DMS153 (cell line): ENCODE data around the gene ELAVL2.

Source experiments
- DNase-seq: peaks from one replicate; lab custom pipeline; 2025; lab: John Stamatoyannopoulos, UW

ELAVL2 gene

DNA sequence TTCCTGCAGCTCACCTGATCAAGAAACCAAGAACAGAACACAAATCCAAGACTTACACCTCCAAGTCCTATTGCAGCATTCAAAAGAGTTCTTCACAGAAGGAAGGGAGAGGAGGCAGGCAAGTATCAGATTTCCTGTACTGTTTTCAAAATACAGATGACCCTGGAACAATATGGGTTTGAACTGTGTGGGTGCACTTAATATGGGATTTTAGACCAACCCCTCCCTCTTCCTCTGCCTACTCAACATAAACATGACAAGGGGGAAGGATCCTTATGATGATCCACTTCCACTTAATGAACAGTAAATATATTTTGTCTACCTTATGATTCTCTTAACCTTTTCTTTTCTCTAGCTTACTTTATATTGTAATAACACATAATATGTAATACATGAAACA is 104.6 kb downstream of the ELAVL2 start:
- no peak for DNase-seq

DNA sequence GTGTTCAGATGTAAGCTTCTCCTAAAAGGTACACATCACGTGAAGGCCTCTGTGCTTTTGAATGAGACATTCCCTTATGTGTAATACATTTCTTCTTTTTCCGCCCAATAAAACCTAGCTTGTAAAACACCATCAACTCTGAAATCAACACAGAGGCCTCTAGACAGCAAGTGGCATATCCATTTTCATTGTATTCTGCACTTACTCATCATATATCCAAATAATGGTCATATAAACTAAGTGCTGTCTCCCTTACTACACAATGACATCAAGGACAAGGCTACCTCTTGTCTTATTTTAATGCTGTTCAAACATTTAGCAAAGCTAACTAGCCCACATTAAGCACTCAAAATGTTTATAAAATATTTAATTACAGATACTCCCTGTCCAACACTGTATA is 108.5 kb downstream of the ELAVL2 start:
- no peak for DNase-seq

- DNase-seq, result no peak
Observed at GRCh38 chr9:23707249-23707648, 118.8 kb downstream of the ELAVL2 start.

GRCh38 chr9:23702311-23702922 is 123.6 kb downstream of the ELAVL2 start:
- no peak for DNase-seq

DNA sequence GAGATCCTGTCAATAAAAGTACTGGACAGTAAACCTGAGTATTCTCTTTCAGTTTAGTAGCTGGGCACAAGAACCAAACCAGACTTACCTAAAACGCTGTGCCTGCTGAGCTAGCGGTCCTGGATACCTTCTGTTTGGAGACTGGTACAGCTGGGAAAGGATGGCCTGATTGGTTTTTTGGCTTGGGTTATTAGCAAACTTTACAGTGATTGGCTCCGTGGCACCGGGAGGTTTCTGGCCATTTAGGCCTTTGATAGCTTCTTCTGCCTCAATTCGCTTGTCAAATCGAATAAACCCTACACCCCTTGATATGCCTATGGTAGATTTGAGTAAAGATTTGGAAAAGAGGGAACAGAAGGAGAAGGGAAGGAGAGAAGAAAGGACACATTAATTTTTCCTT is 124.7 kb downstream of the ELAVL2 start:
- DNase-seq, result no peak

GRCh38 chr9:23700359-23700758 is 125.7 kb downstream of the ELAVL2 start:
- DNase-seq, result no peak

- no peak for DNase-seq
Observed at GRCh38 chr9:23698161-23698560, 127.9 kb downstream of the ELAVL2 start.

GRCh38 chr9:23695572-23695971 is 130.5 kb downstream of the ELAVL2 start:
- DNase-seq, result no peak

- no peak for DNase-seq
Observed at GRCh38 chr9:23693374-23693773, 132.7 kb downstream of the ELAVL2 start.

DNA sequence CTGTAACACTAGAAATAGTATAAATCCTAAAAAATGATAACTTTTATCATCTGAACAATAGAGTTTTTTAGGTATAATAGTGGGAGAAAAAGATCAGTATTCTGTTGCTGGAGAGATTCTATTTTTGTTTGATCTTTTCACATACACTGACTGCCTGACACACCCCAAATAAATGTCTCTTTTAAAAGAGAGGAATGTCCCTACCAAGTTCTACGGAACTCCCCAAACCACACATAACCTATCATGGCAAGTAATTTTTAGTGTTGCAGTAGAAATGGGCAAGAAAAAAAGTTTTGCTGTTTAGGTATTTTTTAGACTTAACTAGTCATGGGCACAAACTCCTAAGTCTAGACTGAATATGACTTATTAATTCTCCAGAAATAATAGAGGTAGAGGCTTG is 139.1 kb downstream of the ELAVL2 start:
- DNase-seq, result no peak

DNA sequence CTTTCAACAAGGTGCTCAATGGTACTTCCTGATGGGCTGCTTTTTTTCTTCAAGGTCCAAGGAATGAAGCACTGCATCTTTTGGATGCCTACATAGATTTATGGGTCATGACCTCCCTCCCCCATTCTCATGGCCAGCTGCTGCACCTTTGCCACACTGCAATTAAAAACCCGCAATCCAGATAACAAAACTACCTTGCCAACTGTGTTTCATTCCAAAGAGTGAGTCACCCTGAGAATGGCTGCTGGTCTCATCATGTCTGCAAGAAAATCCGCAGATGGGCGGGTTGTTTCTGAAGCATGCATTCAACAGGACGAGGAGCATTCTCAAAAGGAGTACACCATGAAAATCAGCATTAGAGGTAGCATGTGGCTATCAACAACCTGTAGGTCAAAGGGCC is 139.8 kb downstream of the ELAVL2 start:
- no peak for DNase-seq

DNA sequence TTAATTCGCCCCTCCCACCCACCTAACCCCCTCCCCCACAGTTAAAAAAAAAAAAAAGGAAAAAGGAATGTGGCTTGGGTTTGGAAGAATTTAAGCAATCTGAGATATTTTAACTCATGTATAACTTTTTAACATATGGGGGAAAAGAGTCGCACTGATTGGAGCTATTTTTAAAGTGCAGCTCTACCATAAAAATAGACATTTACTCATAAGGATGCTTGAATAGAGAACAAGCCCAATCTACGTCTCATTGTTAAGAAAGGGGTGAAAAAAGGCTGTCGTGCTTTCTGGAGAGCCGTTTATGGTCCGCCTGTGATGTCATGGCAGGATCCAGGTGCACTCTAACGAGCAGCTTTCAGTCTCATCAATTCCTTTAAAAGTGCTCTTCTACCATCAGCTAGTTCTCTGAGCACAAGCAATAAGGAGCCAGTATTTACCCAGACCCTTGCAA is 142.4 kb downstream of the ELAVL2 start:
- no peak for DNase-seq

- no peak for DNase-seq
Observed at GRCh38 chr9:23682891-23683431, 143.1 kb downstream of the ELAVL2 start.

DNA sequence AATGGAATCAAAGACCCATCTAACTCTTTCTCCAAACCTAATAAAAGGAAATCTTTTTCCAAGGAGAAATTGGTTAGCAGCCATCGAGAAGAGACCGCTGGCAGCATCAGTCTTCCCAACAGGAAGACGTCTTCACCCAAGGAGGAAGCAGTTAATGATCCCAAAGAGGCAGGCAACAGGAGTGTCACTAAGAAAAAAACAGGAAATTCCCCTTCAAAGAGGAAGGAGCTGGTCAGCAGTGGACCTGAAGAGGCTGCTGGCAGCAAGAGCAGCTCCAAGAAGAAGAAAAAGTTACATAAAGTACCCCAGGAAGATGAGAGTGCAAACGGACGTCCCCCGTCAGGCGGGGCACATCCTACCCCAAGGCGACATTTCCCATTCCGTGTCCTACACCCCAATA is 143.7 kb downstream of the ELAVL2 start:
- no peak for DNase-seq

DNA sequence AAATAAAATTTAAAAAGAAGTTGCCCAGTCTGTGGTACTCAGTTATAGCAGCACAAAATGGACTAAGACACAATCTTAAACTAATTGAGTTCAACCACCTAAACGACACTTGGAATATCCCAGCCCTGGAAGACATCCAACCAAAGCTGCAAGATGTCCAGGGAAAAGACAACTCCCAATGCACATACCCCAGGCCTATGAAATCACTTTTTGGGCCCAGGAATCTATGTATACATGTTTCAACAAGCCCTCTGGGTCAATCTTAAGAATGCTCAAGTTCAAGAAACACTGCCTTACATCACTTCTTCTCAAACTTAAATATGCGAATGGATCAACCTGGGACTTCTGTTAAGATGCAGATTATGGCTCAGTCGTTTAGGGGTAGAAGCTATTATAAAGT is 148.6 kb downstream of the ELAVL2 start:
- DNase-seq, result no peak

GRCh38 chr9:23674016-23674585 is 151.9 kb downstream of the ELAVL2 start:
- no peak for DNase-seq

DNA sequence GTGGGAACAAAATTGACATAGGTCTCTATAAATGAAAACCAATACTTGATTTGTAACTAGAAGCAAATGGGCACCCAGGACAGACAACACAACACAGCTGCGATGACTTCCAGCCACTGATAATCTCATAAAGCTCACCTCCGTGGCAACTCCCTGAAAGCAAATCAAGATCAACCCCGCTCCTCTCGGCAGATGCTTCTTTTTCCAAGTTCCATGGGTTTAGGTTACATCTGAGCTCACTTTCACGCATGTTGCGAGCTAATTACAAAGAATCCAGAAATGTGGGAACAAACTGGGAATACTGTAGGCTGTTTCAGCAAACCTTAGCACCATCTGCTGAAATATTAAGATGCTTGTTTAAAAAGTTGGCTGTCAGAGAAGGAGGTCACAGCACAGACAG is 153.9 kb downstream of the ELAVL2 start:
- no peak for DNase-seq

DNA sequence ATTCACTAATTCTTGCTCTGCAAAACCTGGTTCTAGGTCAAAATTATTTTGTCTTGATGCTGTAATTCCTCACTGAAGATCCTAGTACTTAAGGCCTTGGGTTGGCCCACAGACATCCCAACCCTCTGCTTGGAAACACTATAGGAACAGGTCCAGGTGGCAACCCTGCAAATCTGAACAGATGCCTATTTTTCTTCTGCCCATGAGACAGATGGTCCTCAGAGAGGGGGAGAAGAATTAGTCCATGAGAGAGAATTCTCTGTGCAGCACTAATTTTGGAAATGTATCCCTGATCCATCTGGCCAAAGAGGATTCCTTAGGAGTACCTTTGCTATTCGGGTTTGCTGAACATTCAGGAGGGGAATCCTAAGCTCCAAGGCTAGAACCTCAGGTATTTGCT is 156.3 kb downstream of the ELAVL2 start:
- DNase-seq, result no peak

DNA sequence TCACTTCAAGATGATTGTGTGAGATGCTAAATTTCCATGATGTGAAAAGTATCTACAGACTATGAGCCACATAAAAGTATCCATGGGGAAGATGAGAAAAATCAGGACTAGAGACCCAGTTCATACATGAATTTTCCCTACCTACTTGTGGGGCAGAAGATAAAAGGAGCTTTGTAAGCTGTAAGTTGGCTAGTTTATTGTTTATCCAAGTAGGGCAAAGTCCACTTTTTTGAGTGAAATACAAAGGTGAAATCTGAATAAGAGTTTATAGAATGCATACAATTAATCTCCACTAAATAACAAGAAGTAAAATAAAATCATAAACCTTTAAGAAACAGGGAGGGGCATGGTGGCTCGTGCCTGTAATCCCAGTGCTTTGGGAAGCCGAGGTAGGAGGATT is 160.4 kb downstream of the ELAVL2 start:
- DNase-seq, result no peak

GRCh38 chr9:23665051-23665450 is 161.0 kb downstream of the ELAVL2 start:
- DNase-seq, result no peak

DNA sequence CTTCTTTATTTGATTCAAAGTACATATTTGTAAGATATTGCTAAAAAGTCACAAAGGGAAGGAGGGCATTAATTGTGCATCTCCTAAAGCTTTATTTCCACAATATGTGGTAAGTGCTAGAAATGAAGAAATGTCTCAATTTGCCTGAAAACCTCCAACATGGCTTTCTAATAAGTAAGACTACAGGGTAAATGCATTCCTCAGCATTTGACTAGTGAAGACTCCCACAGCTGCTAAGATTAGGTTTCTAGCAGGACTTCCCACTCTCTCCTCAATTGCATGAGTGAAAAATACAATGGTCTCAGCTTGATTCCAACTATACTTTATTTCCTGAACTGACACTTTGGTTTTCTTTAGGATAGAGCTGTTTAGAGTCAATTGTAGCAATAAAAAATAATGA is 162.1 kb downstream of the ELAVL2 start:
- DNase-seq, result no peak

- no peak for DNase-seq
Observed at GRCh38 chr9:23663536-23663935, 162.5 kb downstream of the ELAVL2 start.

GRCh38 chr9:23663125-23663524 is 162.9 kb downstream of the ELAVL2 start:
- no peak for DNase-seq

DNA sequence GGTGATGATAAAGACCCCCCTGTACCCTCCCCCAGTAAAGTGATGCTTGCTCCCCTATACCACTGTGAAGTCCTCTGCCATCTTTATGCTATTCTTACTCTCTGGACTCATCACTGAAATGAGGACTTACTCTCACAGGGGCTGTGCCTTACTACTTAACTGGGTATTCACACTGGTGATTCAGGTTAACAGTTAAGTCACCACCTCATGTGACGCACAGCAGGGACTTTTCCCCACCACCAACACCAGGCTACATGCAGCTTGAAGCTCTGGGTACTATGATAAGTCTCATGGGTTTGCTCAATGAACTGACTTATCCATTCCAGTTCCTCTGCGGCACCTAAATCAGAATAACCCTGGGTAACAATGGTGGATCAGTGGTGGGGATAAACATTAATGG is 163.7 kb downstream of the ELAVL2 start:
- no peak for DNase-seq
